D721Med (cell line): ENCODE data around the gene CYP26B1.

ENCODE experiments used
- DNase-seq: peaks from one replicate; pipeline ENCODE4 v3.0.0; 2011; ENCODE audit warnings: low spot score; ENCODE audit not compliant: insufficient read length
- FAIRE-seq: peaks from 2 replicates; lab custom pipeline; 2011; peaks lifted over from hg19 to GRCh38; lab: Jason Lieb, UNC
- TF ChIP-seq, protein P1 (sequence below): IDR thresholded peaks from 2 replicates; pipeline ENCODE4 v1.5.1; 2012; ENCODE audit warnings: mild to moderate bottlenecking, control low read depth; ENCODE audit not compliant: insufficient read depth; ENCODE audit errors: missing control alignments

CYP26B1 gene

DNA sequence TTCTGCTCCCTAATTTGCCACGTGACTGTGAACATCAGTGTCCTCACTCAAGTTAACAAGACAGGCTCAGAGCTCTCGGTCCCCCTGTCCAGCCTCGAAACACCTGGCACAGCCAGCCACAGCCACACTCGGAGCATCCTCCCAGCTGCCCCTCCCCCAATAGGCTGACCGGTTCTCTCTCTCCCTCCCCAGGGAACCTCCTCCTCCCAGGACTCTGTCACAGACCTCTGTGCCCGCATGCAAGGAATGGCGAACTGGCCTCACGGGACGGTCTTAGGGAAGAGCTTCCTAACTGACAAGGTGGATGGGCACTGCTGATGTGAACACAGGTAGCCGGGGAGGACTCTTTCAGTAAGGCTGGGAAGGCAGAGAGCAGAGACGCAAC, 18.8 kb downstream of the CYP26B1 start:
- TF ChIP-seq, protein P1, sequence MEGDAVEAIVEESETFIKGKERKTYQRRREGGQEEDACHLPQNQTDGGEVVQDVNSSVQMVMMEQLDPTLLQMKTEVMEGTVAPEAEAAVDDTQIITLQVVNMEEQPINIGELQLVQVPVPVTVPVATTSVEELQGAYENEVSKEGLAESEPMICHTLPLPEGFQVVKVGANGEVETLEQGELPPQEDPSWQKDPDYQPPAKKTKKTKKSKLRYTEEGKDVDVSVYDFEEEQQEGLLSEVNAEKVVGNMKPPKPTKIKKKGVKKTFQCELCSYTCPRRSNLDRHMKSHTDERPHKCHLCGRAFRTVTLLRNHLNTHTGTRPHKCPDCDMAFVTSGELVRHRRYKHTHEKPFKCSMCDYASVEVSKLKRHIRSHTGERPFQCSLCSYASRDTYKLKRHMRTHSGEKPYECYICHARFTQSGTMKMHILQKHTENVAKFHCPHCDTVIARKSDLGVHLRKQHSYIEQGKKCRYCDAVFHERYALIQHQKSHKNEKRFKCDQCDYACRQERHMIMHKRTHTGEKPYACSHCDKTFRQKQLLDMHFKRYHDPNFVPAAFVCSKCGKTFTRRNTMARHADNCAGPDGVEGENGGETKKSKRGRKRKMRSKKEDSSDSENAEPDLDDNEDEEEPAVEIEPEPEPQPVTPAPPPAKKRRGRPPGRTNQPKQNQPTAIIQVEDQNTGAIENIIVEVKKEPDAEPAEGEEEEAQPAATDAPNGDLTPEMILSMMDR = no peak
- no peak for FAIRE-seq
- no peak for DNase-seq

DNA sequence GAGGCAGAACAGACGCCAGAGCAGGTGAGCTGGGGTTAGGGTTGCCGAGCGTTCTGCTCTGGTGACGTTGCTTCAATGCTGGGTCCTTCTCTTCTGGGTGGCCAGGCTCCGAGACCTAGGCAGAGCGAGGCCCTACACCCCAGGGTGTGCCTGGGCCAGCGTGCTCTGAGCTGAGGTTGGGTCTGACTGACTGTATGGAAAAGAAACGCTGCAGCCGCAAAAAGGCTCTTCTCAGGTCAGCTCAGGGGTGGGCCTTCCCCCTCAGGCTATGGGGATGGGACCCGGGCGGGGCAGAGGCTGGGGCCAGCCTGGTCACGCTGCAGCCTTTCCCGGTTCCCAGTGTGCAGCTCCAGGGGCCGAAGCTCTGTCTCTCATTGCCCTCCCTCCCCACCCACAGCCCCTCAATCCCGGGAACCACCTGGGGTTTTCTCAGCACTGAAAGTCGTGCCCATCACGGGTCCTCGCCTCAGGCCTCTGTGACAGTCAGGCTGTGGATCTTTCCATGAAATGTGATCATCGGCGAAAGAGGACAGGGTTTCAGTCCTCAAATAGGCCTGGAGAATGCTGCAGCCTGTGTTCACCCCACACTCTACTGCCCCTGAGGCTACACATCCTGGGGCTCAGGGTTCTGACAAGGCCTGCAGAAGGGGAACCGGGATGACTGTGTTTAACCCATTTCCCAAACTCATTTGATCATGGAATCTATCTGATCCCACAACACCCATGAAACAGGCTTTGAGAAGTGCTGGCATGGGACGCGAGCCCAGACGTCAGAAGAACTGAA, 19.4 kb downstream of the CYP26B1 start:
- no peak for FAIRE-seq

DNA sequence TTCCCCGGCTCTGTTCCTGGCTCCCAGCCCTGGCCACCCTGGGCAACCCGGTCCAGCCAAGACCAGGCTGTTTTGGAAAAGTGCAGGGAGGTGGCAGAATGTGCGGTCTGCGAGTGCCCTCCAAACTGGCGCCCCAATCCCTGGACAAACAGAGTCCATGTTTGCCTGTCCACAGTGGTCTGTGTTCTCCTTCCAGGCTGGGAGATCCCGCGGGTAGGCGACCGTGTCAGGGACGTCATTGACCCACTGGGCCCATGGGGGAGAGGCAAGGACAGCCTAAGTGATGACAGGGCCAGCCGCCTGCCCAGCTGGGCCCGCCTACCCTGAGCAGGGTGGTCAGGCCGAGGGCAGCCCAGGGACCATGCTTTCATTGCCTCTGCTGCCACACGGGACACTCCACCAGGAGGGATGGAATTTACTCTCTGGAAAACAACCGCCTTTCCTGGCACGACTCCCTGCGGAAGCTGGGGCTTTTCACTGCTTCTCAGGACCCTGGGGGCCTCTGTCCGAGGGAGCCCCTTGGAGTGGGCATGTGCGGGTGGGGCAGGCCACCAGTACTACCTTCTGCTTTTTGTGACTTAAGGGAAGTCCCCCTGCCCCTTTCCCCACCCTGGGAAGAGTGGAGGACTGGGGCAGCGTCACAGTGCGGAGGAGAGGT, 20.1 kb downstream of the CYP26B1 start:
- TF ChIP-seq, protein P1 = no peak
- FAIRE-seq (no peak), DNase-seq (no peak)

More for the DNA sequence above, 19.4 kb downstream of the CYP26B1 start:
- TF ChIP-seq, protein P1 = no peak
- DNase-seq = no peak

DNA sequence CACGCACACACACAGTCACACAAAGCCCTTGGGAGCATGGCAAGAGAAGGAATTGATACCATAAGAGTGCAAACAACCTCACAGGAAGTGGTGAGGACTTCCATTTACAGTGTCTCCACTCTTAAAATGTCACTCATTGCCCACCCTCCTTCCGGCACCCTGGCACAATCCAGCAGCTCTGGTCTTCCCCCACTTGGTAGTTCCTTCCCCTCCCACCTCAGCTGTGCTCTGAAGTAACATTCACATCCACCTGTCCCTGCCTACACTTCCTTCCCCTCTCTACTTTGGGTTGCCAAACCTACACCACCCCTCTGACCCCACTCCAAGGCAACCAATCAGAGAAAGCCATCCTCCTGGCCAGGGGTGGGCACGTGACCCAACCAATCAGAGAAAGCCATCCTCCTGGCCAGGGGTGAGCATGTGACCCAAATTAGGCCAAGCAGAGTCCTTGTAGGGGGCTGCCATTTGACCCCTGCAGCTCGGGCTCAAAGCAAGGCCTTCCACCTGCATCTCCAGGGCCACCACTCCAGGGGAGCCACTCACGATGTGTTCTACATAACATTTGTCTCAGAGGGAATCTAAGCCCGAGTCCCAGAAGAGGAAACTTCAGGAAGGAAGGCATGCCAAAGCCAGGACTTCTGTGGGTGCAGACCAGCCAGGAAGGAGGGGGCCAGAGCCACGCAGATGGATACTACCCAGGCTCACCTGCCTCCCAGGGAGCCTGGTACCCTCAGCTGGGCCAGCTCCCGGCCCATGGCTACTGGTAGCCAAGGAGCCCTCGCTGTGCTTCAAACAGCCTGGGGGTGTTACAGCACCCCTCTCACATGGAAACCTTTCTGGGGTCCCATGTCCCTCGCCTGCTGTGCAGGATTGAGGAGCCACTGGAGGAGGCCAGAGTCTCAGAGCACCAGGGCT, 21.2 kb downstream of the CYP26B1 start:
- DNase-seq = no peak
- FAIRE-seq = no peak
- TF ChIP-seq, protein P1 = no peak

DNA sequence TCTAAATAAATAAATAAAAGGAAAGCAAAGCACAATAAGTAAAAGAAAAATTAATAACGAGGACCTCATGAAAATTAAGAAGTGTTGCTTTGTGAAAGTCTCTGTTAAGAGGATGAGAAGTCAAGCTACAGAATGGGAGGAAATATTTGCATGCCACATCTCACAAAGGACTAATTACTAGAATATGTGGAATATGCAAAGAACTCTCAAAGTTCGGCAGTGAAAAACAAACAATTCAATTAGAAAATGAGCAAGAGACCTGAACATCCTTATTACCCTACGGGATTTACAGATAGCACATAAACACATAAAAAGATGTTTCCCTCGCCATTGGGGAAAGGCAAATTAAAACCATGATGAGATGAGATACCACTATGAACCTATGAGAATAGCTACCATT, 23.3 kb downstream of the CYP26B1 start:
- TF ChIP-seq, protein P1 = no peak
- FAIRE-seq (no peak), DNase-seq (no peak)

DNA sequence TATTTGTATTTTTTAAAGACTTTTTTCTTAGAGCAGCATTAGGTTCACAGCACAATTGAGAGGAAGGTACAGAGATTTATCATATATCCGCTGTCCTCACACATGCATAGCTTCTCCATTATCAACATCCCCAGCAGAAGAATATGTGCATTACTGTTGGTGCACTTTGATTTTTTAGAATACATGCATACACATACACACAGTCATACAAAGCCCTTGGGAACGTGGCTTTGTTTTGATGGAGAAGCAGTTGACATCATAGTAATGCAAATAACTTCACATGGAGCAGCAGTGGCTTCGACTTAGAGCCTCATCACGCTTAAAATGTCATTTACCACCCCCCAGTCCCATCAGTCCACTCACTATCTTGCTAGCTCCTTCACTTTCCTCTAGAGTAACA, 26.5 kb downstream of the CYP26B1 start:
- TF ChIP-seq, protein P1 = no peak

More for the DNA sequence above, 26.5 kb downstream of the CYP26B1 start:
- FAIRE-seq = no peak
- no peak for DNase-seq
